ENCODE results near the gene SREK1IP1.

- TF ChIP-seq ZNF157 (tag by site-specific recombination; IDR thresholded peaks at IDR 0.05) (no peak), SALL2 (tag by site-specific recombination; IDR thresholded peaks at IDR 0.05; ENCODE audit: borderline replicate concordance) (no peak), PBX3 (CRISPR knock-in tag; IDR thresholded peaks at IDR 0.05) (no peak)
These were observed 17.9 kb upstream of the SREK1IP1 start for GRCh38 chr5:64786372-64786771.
